Hematopoietic multipotent progenitor cell treated with erythropoietin and hydrocortisone succinate and interleukin-3 and kit ligand, for 6 days (in vitro differentiated cells): ENCODE data around the gene TOGARAM2.

Experiments
- DNase-seq: peaks from one replicate; pipeline ENCODE4 v3.0.0-alpha.2; 2015

The TOGARAM2 gene

DNA sequence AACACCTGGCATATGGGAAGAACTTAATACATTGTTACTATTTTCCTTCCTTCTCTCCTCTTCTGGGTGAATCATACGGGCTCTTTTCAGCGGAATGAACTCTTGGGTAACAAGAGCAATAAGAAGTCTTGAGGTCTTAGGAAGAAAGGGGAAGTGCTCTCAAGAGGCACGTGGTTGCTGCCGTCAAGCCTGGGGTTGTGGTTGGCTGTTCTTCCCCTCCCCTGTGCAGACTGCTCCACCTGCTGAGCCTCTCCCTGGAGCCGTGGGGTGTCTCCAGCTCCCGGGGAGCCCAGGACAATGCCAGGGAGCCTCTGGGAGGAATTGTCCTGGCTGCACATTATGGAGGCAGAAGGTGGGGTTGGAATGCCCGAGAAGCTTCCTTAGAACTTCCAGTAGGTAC, 19.4 kb downstream of the TOGARAM2 start:
- peak; percentile 87 for DNase-seq

GRCh38 chr2:29000956-29001355, 19.9 kb downstream of the TOGARAM2 start:
- DNase-seq: peak; percentile 22

GRCh38 chr2:29001806-29002205, 20.7 kb downstream of the TOGARAM2 start:
- DNase-seq: peak; percentile 11

DNA sequence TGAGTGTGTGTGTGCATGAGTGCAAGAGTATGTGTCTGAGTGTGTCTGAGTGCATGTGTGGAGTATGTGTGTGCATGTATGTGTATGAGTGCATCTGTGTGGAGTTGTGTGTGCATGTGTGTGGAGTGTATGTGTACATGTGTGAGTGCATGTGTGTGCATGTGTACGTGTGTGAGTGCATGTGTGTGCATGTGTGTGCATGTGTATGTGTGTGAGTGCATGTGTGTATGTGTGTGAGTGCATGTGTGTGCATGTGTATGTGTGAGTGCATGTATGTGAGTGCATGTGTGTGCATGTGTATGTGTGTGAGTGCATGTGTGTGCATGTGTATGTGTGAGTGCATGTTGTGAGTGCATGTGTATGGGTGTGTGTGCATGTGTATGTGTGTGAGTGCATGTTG, 23.7 kb downstream of the TOGARAM2 start:
- no peak for DNase-seq

DNA sequence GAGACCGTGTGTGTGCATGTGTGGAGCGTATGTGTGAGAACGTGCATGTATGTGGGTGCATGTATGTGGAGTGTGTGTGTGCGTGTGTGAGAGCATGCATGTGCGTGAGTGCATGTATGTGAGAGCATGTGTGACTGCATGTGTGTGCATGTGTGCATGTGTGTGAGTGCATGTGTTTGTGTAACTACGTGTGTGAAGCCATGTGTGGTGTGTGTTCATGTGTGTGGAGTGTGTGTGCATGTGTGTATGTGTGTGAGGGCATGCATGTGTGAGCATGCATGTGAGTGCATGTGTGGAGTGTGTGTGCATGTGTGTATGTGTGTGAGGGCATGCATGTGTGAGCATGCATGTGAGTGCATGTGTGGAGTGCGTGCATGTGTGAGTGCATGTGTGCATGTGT, 24.2 kb downstream of the TOGARAM2 start:
- DNase-seq: no peak

GRCh38 chr2:29006092-29006979, 25.2 kb downstream of the TOGARAM2 start:
- DNase-seq: peak; percentile 71

DNA sequence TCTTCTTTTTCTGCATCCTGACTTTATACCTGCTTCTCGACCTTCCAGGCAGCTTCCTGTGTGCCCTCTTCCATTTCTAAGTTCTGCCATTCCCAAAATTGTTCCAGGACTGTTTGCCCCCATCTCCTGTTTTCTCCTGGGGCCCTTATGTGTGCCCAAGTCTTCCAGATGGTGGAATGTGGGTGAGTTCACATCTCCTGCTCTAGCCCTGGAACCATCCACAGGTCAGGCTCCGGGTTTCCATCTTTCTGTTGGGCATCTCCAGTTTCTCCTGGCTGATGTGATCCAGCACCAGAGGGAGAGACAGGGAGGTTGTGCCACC, 25.8 kb downstream of the TOGARAM2 start:
- no peak for DNase-seq

DNA sequence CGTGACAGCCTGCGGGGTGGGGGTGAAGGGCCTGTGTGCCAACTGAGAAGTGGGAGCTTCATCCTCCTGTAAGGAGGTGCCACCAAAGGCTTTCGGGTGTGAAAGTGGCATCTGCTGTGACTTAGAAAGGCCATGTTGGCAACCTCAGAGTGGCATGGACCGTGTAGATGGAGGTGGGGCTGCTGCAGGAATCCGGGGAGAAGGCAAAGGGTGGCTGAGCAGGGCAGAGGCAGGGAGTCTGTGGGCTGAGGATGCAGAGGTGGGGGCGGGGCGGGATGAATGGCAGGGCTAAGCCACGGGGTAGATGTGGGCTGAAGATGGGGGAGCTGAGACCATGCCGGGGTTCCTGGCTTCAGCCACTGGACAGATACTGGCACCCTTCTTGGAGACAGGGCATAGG, 28.2 kb downstream of the TOGARAM2 start:
- no peak for DNase-seq

DNA sequence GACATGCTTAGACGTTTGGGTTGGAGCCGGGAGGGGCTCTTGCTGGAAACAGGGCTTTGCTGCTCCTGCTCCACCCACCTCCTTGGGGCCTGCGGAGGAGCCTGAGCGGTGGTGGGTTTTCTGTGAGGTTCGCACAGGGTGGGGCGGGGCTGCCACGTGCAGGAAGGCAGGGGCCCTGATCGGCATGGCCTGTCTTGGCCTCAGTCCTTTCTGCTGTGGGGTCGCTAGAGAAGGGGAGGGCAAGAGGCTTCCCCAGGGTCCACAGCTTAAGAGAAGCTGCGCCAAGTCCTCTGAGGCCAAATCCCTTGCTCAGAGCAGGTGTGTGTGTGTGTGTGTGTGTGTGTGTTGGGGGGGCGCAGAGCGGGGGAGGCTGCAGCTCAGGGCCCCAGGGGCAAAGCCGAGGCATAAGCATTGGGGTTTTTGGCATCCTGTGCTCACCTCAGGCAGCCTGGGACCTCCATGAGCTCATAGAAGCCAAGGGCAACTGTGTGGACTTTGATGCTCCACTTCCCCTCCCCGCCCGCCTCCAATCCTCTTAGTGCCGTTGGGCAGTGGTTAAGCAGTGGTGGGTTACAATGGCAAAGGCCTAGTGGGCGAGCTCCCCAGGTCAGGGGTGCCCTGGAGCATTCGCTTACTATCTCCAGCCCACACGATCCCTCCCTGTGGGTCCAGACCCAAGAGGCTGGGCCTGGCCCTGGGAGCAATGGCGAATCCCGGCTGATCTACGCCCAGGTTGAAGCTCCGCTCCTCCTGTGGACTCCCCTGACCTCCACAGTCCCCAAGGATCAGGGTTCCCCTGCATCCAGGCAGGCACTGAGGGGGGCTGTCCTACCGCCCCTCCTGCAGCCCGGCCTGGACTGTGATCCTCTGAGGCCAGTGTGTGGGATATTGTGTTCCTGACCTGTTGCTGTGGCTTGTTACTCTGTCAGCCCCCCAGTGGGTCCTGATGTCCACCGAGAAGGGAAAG, 28.9 kb downstream of the TOGARAM2 start:
- DNase-seq: no peak

GRCh38 chr2:29010946-29011345, 29.8 kb downstream of the TOGARAM2 start:
- no peak for DNase-seq

GRCh38 chr2:29011418-29012060, 30.4 kb downstream of the TOGARAM2 start:
- DNase-seq: peak; percentile 42

DNA sequence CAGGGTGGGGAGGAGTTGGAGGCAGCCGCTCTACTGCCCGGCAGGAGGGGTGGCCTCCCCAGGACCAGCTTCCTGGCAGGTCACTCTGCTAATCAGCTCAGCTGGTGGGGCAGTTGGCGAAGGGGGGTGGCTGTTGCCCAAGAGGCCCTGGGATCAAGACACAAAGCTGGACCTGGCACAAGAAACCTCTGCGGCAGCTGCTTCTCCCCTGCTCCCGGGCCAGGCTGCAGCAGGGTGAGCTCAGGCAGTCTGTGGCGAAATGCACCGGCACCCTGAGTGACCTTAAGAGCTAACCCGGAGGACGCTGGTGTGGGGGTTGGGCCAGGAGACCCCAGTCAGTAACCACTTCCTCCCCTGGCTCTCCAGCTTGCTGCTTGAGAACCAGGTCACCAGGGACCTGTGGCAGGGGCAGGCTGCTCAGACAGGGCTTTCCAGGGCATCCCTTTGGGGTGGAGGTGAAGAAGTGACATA, 31.1 kb downstream of the TOGARAM2 start:
- DNase-seq: peak; percentile 32

DNA sequence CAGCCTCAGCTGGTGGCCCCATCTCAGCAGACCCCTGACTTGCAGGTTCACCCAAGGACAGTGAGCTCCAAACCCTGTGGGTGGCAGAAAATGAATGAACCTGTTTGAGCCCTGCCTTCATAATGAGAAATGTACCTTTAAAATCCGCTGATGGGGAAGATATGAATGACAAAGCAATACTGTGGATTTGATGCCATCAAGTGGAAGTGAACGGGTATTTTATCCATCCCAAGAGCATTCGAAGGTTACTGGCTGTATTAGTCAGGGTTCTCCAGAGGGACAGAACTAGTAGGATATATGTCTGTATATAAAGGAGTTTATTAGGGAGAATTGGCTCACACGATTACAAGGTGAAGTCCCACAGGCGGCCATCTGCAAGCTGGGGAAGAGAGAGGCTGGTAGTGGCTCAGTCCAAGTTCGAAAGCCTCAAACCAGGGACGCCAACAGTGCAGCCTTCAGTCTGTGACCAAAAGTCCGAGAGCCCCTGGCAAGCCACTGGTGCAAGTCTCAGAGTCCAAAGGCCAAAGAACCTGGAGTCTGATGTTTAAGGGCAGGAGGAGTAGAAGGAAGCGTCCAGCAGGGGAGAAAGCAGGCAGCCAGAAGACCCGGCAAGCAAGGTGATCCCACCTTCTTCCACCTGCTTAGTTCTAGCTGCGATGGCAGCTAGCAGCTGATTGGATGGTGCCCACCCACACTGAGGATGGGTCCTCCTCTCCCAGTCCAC, 32.1 kb downstream of the TOGARAM2 start:
- peak; percentile 38 for DNase-seq

- DNase-seq: no peak
These were observed 33.2 kb downstream of the TOGARAM2 start for GRCh38 chr2:29014331-29014730.

GRCh38 chr2:29014811-29015421, 33.8 kb downstream of the TOGARAM2 start:
- DNase-seq: peak; percentile 54

DNA sequence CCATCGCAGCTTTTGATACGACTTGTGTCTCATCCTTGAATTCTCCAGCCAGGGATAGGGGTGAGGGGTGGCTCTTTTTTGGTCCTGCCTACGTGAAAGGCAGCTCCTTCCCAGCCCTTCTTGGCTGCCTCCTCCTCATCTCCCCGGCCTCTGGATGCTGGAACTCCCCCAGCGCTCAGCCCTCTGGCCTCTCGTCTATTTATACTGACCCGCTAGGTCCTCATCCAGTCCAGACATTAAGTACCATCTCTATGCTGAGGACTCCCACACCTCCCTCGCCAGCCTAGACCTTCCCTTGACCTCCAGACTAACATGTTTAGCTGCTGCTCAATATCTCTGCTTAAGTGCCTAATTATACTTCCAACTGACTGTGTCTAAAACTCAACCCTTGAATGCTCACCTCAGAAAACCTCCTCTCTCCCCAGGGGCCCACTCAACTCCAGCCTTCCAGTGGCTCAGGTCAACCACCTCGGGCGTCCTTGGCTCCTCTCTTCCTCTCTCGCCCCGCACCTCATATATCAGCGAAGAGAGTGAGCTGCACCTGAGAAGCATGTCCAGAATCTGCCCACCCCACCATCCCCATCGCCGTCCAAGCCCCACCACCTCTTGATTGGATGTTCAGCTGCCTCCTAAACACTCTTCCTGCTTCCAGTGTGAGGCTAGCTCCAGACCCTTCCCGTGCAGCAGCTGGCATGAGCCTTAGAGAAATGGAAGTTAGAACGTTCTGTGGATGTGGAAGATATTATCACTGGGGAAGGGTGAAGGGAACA, 34.8 kb downstream of the TOGARAM2 start:
- DNase-seq: no peak

GRCh38 chr2:29016504-29016903, 35.4 kb downstream of the TOGARAM2 start:
- DNase-seq: no peak

DNA sequence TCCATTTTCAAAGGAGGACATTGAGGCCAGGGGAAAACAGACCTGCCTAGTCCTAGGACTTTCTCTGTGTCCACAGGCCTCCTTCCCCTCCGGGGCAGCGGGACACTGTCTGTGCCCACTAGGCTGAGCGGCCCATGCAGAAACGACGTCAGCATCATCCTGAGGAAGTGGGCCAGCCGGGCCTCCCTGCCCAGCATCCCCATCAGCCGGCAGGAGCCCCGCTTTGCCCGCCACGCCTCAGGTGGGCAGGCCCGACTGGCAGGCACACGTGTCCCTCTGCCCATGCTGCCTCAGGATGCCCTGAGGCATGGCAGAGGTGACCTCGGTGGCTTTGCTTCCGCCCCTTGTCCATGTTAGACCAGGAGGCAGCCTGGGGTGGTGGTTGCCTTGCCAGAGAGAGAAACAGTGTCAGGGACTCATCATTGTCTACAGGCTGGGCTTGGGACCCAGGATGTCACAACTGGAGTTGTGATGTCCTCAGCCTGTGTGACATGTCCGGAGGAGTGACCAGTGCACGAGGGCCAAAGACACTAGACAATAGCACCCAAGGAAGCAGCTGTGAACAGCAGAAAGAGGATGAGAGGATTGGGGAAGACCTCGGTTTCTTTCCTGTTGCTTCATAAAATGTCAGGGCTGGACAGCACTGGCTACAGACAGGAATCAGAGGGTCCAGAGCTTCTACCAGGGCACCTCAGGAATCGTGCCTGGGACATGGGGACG, 36.8 kb downstream of the TOGARAM2 start:
- no peak for DNase-seq

DNA sequence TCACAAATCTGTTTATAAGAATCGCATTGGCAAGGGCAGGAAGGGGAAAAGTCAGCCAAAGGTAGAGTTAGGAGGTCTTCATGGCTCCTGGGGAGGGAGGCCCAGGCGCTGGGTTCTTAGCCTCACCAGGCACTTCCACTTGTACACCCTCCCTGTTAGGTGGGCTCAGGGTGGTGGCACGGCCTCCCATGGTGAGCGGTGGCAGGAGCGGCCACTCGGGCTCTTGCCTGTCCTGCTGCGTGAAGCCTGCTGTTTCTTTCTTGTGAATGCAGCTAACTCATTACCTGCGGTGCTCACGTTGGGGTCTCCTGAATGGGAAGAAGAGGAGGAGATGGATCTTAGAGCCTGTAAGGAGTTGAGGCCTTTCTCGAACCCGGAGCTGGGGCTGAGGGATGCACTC, 40.8 kb downstream of the TOGARAM2 start:
- no peak for DNase-seq

GRCh38 chr2:29022679-29023078, 41.6 kb downstream of the TOGARAM2 start:
- DNase-seq: no peak

GRCh38 chr2:29023188-29023587, 42.1 kb downstream of the TOGARAM2 start:
- no peak for DNase-seq
